WTC11 (cell line): ENCODE data around the gene NETO2. TPM values are rescaled to one million over a fixed set of nuclear protein-coding genes. Genes with fewer than 3 reads are reported as not detected.

Experiments used
- ATAC-seq: fragments of 200-7000 bp; cut with Tn5 transposase; 2 replicates; pipeline ENCODE4 v1.10.0; 2021; ENCODE audit warnings: mild to moderate bottlenecking, moderate library complexity
- CTCF ChIA-PET: fragments of 300-600 bp; sonication (Branson Sonifier 250); formaldehyde crosslinking; loops from one replicate; lab custom pipeline; 2021; ENCODE audit warnings: antibody characterized with exemption; lab: Charles Lee
- POLR2A ChIA-PET: fragments of 350-600 bp; sonication (Branson Sonifier 250); formaldehyde crosslinking; loops from one replicate; lab custom pipeline; 2021; ENCODE audit warnings: antibody characterized with exemption; lab: Charles Lee
- DNase-seq: peaks from one replicate; pipeline ENCODE4 v3.0.0; 2021; ENCODE audit warnings: low spot score
- H3K27ac Mint-ChIP-seq: 2 replicates; pipeline ENCODE4 v1.8.0; 2021; ENCODE audit warnings: mixed read lengths
- H3K27me3 Mint-ChIP-seq: 2 replicates; pipeline ENCODE4 v1.8.0; 2021; ENCODE audit warnings: low read depth, mild to moderate bottlenecking, moderate library complexity, mixed read lengths
- H3K36me3 Mint-ChIP-seq: 2 replicates; pipeline ENCODE4 v1.8.0; 2021; ENCODE audit warnings: mixed read lengths
- H3K4me1 Mint-ChIP-seq: 2 replicates; pipeline ENCODE4 v1.8.0; 2022; ENCODE audit warnings: mixed read lengths
- H3K4me3 Mint-ChIP-seq: 2 replicates; pipeline ENCODE4 v1.8.0; 2021; ENCODE audit warnings: mild to moderate bottlenecking, moderate library complexity, mixed read lengths
- H3K9me3 Mint-ChIP-seq: 2 replicates; pipeline ENCODE4 v1.8.0; 2021; ENCODE audit warnings: mixed read lengths
- CBFB ChIP-seq: sonication (generic); formaldehyde crosslinking; IDR thresholded peaks from 2 replicates; pipeline ENCODE4 v1.8.1; 2022; ENCODE audit warnings: mild to moderate bottlenecking, low read depth, missing genetic modification reagents
- CDX4 ChIP-seq: fragments of 250-450 bp; sonication (Bioruptor Pico); IDR thresholded peaks from 2 replicates; pipeline ENCODE4 v1.9.0; 2021; ENCODE audit warnings: moderate library complexity, mild to moderate bottlenecking, inconsistent platforms, borderline replicate concordance
- CTCF ChIP-seq: fragments of 200-600 bp; IDR thresholded peaks from 2 replicates; pipeline ENCODE4 v1.8.0; 2022; ENCODE audit warnings: antibody characterized with exemption
- E2F5 ChIP-seq: sonication (generic); formaldehyde crosslinking; IDR thresholded peaks from 2 replicates; pipeline ENCODE4 v1.8.1; 2022; ENCODE audit warnings: mild to moderate bottlenecking, moderate library complexity, missing genetic modification reagents
- FOXJ3 ChIP-seq: sonication (generic); formaldehyde crosslinking; IDR thresholded peaks from 2 replicates; pipeline ENCODE4 v1.9.0; 2021; ENCODE audit warnings: missing genetic modification reagents, mild to moderate bottlenecking, borderline replicate concordance
- FOXK1 ChIP-seq: sonication (generic); formaldehyde crosslinking; IDR thresholded peaks from 2 replicates; pipeline ENCODE4 v1.8.0; 2022; ENCODE audit warnings: mild to moderate bottlenecking, moderate library complexity, missing genetic modification reagents
- JUN ChIP-seq: sonication (generic); formaldehyde crosslinking; IDR thresholded peaks from 2 replicates; pipeline ENCODE4 v1.8.0; 2023; ENCODE audit warnings: mild to moderate bottlenecking, missing genetic modification reagents
- KAT7 ChIP-seq: sonication (generic); formaldehyde crosslinking; IDR thresholded peaks from 2 replicates; pipeline ENCODE4 v1.8.1; 2023; ENCODE audit warnings: missing genetic modification reagents, mild to moderate bottlenecking, borderline replicate concordance
- MAX ChIP-seq: sonication (generic); formaldehyde crosslinking; IDR thresholded peaks from 2 replicates; pipeline ENCODE4 v1.8.0; 2022; ENCODE audit warnings: mild to moderate bottlenecking, missing genetic modification reagents
- MYBL2 ChIP-seq: sonication (generic); formaldehyde crosslinking; IDR thresholded peaks from 2 replicates; pipeline ENCODE4 v1.8.1; 2023; ENCODE audit warnings: mild to moderate bottlenecking, moderate library complexity, missing genetic modification reagents
- NFE2L1 ChIP-seq: sonication (generic); formaldehyde crosslinking; IDR thresholded peaks from 2 replicates; pipeline ENCODE4 v1.8.1; 2023; ENCODE audit warnings: missing genetic modification reagents
- NR1H2 ChIP-seq: sonication (generic); formaldehyde crosslinking; IDR thresholded peaks from 2 replicates; pipeline ENCODE4 v1.9.0; 2021; ENCODE audit warnings: mild to moderate bottlenecking, moderate library complexity, missing genetic modification reagents
- NR2C2 ChIP-seq: sonication (generic); formaldehyde crosslinking; IDR thresholded peaks from 2 replicates; pipeline ENCODE4 v1.8.0; 2022; ENCODE audit warnings: mild to moderate bottlenecking, missing genetic modification reagents
- TEAD1 ChIP-seq: sonication (generic); formaldehyde crosslinking; IDR thresholded peaks from 2 replicates; pipeline ENCODE4 v1.8.0; 2022; ENCODE audit warnings: mild to moderate bottlenecking, missing genetic modification reagents
- TP53 ChIP-seq: sonication (generic); formaldehyde crosslinking; IDR thresholded peaks from 2 replicates; pipeline ENCODE4 v1.8.1; 2023; ENCODE audit warnings: mild to moderate bottlenecking, missing genetic modification reagents
- ZNF263 ChIP-seq: sonication (generic); formaldehyde crosslinking; IDR thresholded peaks from 2 replicates; pipeline ENCODE4 v1.8.1; 2022; ENCODE audit warnings: low read depth, mild to moderate bottlenecking, moderate library complexity, missing genetic modification reagents
- ZNF396 ChIP-seq: fragments of 250-450 bp; sonication (Bioruptor Pico); IDR thresholded peaks from 2 replicates; pipeline ENCODE4 v1.8.0; 2021; ENCODE audit warnings: mild to moderate bottlenecking, moderate library complexity, borderline replicate concordance
- total RNA-seq: library from RNA; stranded (reverse); gene quantifications from 3 replicates; pipeline ENCODE4 v1.2.3, GENCODE V29; 2021
- TF ChIP-seq, protein P1 (sequence below): sonication (generic); formaldehyde crosslinking; IDR thresholded peaks from 2 replicates; pipeline ENCODE4 v1.8.0; 2022; ENCODE audit warnings: missing genetic modification reagents
- TF ChIP-seq, protein P2 (sequence below): fragments of 250-450 bp; sonication (Bioruptor Pico); conservative IDR thresholded peaks from 2 replicates; pipeline ENCODE4 v1.9.0; 2021; ENCODE audit warnings: mild to moderate bottlenecking
- TF ChIP-seq, protein P3 (sequence below): fragments of 250-450 bp; sonication (Bioruptor Pico); IDR thresholded peaks from 2 replicates; pipeline ENCODE4 v2.1.2; 2022; ENCODE audit warnings: mild to moderate bottlenecking, moderate library complexity

NETO2 gene
- total RNA-seq, 1 experiment from 2014 or later: 21.8 TPM

DNA sequence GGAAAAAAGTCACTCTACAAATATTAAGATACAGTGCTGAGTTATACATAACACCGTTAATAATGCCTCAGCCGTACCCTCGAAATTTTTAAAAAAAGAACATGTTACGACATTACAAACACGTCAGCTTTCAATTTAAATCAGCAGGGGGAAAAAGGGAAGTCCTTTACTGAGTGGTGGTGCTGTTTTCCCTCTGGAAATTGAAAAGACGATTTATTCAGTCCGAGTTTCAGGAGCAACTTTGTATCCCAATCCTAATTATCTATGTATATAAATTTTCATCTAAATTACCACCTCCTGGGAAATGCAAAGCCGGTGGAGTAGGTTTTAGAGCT, 1.3 kb downstream of the NETO2 start:
- ATAC-seq: no peak
- DNase-seq: no peak
- H3K4me3 Mint-ChIP-seq: peak overlapping the region; percentile 75
- peaks cover 27% of the 10 kb centered on the region for H3K4me1 Mint-ChIP-seq
- ChIA-PET POLR2A (no interaction called here), CTCF (interaction anchor here (0.7 to 3.9 kb wide), 24 partner anchors 11 to 1022 kb away, joined by 3 to 31 read pairs (median 6); partner anchors contain the start of genes ITFG1 and PHKB)
- no peaks in the 10 kb centered on the region for H3K36me3 Mint-ChIP-seq
- no peak overlapping the region for H3K27ac Mint-ChIP-seq
- H3K9me3 Mint-ChIP-seq: no peaks in the 10 kb centered on the region
- TF ChIP-seq NR1H2 (CRISPR knock-in tag): no peak
- no peak for TF ChIP-seq NR2C2 (CRISPR knock-in tag)
- peaks cover 35% of the 10 kb centered on the region for H3K27me3 Mint-ChIP-seq

GRCh38 chr16:47141773-47142485, 1.8 kb downstream of the NETO2 start:
- H3K27ac Mint-ChIP-seq: peak overlapping the region; percentile 14; the same call in 1 of the 2 replicates
- CTCF ChIA-PET: interaction anchor here (0.6 to 3.9 kb wide), 63 partner anchors 8 to 1078 kb away, joined by 3 to 31 read pairs (median 4); partner anchors contain the start of genes DNAJA2, ITFG1 and PHKB
- ATAC-seq: peak; percentile 76
- H3K4me1 Mint-ChIP-seq: peaks cover 27% of the 10 kb centered on the region
- POLR2A ChIA-PET: interaction anchor here (0.5 to 0.7 kb wide), 2 partner anchors 68 to 104 kb away, joined by 3 read pairs; no protein-coding TSS in a partner anchor
- H3K36me3 Mint-ChIP-seq: no peaks in the 10 kb centered on the region
- DNase-seq: peak; percentile 92
- peak overlapping the region; percentile 75 for H3K4me3 Mint-ChIP-seq
- H3K27me3 Mint-ChIP-seq: peaks cover 35% of the 10 kb centered on the region
- H3K9me3 Mint-ChIP-seq: no peaks in the 10 kb centered on the region
- TF ChIP-seq NFE2L1 (0 out of 2 replicates have a peak, but pooled peaks have one; percentile 20), CTCF (peak; percentile 51; the same call in 1 of the 2 replicates), TEAD1 (CRISPR knock-in tag) (peak; percentile 25; the same call in 1 of the 2 replicates)
- TF ChIP-seq, protein P1, sequence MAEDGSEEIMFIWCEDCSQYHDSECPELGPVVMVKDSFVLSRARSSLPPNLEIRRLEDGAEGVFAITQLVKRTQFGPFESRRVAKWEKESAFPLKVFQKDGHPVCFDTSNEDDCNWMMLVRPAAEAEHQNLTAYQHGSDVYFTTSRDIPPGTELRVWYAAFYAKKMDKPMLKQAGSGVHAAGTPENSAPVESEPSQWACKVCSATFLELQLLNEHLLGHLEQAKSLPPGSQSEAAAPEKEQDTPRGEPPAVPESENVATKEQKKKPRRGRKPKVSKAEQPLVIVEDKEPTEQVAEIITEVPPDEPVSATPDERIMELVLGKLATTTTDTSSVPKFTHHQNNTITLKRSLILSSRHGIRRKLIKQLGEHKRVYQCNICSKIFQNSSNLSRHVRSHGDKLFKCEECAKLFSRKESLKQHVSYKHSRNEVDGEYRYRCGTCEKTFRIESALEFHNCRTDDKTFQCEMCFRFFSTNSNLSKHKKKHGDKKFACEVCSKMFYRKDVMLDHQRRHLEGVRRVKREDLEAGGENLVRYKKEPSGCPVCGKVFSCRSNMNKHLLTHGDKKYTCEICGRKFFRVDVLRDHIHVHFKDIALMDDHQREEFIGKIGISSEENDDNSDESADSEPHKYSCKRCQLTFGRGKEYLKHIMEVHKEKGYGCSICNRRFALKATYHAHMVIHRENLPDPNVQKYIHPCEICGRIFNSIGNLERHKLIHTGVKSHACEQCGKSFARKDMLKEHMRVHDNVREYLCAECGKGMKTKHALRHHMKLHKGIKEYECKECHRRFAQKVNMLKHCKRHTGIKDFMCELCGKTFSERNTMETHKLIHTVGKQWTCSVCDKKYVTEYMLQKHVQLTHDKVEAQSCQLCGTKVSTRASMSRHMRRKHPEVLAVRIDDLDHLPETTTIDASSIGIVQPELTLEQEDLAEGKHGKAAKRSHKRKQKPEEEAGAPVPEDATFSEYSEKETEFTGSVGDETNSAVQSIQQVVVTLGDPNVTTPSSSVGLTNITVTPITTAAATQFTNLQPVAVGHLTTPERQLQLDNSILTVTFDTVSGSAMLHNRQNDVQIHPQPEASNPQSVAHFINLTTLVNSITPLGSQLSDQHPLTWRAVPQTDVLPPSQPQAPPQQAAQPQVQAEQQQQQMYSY (CRISPR knock-in tag): no peak

- ATAC-seq (no peak), DNase-seq (no peak)
- Mint-ChIP-seq H3K4me3 (no peak overlapping the region), H3K27me3 (peaks cover 26% of the 10 kb centered on the region), H3K9me3 (no peaks in the 10 kb centered on the region), H3K27ac (no peak overlapping the region), H3K36me3 (no peaks in the 10 kb centered on the region), H3K4me1 (peaks cover 27% of the 10 kb centered on the region)
- POLR2A ChIA-PET: no interaction called here
- CTCF ChIA-PET: interaction anchor here (1.2 to 2.0 kb wide), 4 partner anchors 82 to 1016 kb away, joined by 3 to 6 read pairs (median 4); no protein-coding TSS in a partner anchor
- TF ChIP-seq MAX (no peak), FOXK1 (CRISPR knock-in tag) (no peak), MYBL2 (CRISPR knock-in tag) (no peak), ZNF263 (CRISPR knock-in tag) (no peak), KAT7 (CRISPR knock-in tag) (no peak), JUN (CRISPR knock-in tag) (no peak), CBFB (CRISPR knock-in tag) (no peak), E2F5 (CRISPR knock-in tag) (no peak), ZNF396 (no peak), FOXJ3 (CRISPR knock-in tag) (no peak), CDX4 (CRISPR knock-in tag) (no peak), TP53 (CRISPR knock-in tag) (no peak)
- TF ChIP-seq, protein P2, sequence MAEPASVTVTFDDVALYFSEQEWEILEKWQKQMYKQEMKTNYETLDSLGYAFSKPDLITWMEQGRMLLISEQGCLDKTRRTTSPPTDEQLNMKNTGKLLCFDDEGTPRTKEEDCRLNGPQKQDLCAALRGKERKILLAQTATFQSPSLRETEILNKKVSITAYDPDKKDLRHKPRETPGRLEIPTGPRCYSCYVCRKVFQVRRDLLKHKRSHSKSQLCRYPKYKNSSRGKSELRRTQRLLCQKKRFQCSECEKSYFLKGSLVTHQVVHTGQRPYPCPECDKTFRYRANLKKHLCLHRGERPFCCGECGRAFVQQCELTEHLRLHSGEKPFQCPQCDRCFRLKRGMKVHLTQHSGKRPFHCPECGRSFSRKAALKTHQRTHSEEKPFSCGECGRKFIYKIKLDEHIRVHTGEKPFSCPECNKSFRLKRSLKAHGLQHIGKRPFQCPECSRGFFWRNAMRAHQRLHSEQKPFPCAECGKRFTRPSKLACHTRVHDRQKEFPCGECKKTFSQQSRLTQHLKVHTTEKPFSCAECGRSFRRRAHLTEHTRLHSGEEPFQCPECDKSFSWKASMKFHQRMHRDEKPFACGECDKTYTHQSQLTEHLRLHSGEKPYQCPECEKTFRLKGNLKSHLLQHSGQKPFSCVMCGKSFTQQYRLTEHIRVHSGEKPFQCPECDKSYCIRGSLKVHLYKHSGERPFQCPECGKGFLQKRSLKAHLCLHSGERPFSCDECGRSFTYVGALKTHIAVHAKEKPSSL (CRISPR knock-in tag): no peak
- TF ChIP-seq, protein P3, sequence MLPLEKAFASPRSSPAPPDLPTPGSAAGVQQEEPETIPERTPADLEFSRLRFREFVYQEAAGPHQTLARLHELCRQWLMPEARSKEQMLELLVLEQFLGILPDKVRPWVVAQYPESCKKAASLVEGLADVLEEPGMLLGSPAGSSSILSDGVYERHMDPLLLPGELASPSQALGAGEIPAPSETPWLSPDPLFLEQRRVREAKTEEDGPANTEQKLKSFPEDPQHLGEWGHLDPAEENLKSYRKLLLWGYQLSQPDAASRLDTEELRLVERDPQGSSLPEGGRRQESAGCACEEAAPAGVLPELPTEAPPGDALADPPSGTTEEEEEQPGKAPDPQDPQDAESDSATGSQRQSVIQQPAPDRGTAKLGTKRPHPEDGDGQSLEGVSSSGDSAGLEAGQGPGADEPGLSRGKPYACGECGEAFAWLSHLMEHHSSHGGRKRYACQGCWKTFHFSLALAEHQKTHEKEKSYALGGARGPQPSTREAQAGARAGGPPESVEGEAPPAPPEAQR (CRISPR knock-in tag): no peak
Observed at GRCh38 chr16:47140686-47141085, 3.1 kb downstream of the NETO2 start.
